BJ (cell line): ENCODE results near the gene POLDIP3. TPM values are rescaled to one million over a fixed set of nuclear protein-coding genes. Genes with fewer than 3 reads are reported as not detected.

Experiments used
- CTCF ChIA-PET: fragments of 350-600 bp; formaldehyde crosslinking; extraction: SDS; loops from one replicate; lab custom pipeline; 2021; ENCODE audit warnings: antibody characterized with exemption, inconsistent platforms; lab: Yijun Ruan, JAX
- POLR2A ChIA-PET: fragments of 300-600 bp; sonication (Branson Sonifier 250); formaldehyde crosslinking; extraction: SDS; loops from one replicate; lab custom pipeline; 2021; ENCODE audit warnings: antibody characterized with exemption; lab: Charles Lee
- DNase-seq: peaks from one replicate; pipeline ENCODE4 v3.0.0-alpha.2; 2011; ENCODE audit warnings: low read depth
- H3K27me3 ChIP-seq: 2 replicates; pipeline ENCODE4 v1.6.0; 2011; ENCODE audit warnings: low read length; ENCODE audit not compliant: control insufficient read depth, insufficient read depth
- H3K36me3 ChIP-seq: 2 replicates; pipeline ENCODE4 v1.5.1; 2011; ENCODE audit warnings: low read length; ENCODE audit not compliant: control insufficient read depth, insufficient read depth
- H3K4me3 ChIP-seq: 2 replicates; pipeline ENCODE4 v1.5.1; 2011; ENCODE audit warnings: low read depth, mild to moderate bottlenecking, control low read depth, low read length
- polyA plus RNA-seq: library from polyadenylated mRNA; depleted of rRNA; stranded (reverse); fragments of >200 nt; gene quantifications from 2 replicates; pipeline ENCODE4 v1.2.3, GENCODE V29; 2011
- TF ChIP-seq, protein P1 (sequence below): IDR thresholded peaks from 2 replicates; pipeline ENCODE4 v1.5.1; 2011; ENCODE audit warnings: low read depth, mild to moderate bottlenecking, control low read depth, inconsistent platforms, low read length, moderate library complexity; ENCODE audit not compliant: insufficient read depth

Gene POLDIP3
- polyA plus RNA-seq, 1 experiment, result 54.3 TPM

DNA sequence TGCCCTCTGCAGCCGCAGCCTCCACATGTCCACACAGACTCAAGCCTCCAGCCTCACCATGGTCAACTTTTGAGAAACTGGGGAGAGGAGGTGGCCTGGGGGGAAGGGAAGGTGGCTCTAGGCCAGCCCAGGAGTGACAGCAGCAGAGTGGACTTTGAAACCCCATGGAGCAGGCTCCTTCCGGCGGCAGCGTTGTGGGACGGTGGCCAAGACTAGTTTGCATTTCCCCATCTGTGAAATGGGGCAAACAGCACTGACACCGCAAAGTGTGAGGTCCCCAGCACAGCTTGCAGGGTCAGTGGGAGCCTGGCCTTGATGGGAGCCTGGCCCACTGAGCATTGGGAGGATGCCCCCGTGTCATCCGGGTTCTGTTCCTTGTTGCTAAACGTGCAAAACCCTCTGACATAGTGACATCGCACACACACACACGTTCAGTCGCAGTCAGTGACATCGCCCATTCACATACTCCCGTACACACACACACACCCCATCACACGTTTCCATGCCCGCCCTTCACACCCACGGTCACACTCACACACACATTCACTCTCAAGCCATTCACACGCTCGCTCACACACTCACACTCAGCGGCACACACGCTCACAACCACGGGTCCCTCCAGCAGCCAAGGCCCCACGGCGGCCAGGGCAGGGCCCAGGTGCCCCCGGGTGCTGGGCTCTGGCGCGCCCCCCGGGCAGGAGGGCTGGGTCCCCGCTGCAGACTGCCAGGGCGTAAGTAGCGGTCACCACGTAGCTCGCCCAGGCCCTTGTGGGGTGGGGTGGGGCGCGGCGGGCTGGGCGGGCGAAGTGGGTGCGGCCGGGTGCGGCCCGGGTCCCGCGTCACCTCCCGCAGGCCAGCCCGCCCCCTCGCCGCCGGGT is 33.9 kb upstream of the POLDIP3 start:
- H3K4me3 ChIP-seq, result peak overlapping the region; percentile 90
- TF ChIP-seq, protein P1, sequence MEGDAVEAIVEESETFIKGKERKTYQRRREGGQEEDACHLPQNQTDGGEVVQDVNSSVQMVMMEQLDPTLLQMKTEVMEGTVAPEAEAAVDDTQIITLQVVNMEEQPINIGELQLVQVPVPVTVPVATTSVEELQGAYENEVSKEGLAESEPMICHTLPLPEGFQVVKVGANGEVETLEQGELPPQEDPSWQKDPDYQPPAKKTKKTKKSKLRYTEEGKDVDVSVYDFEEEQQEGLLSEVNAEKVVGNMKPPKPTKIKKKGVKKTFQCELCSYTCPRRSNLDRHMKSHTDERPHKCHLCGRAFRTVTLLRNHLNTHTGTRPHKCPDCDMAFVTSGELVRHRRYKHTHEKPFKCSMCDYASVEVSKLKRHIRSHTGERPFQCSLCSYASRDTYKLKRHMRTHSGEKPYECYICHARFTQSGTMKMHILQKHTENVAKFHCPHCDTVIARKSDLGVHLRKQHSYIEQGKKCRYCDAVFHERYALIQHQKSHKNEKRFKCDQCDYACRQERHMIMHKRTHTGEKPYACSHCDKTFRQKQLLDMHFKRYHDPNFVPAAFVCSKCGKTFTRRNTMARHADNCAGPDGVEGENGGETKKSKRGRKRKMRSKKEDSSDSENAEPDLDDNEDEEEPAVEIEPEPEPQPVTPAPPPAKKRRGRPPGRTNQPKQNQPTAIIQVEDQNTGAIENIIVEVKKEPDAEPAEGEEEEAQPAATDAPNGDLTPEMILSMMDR, result no peak
- no peak for DNase-seq
- no peaks in the 10 kb centered on the region; the same call in 1 of the 2 replicates for H3K36me3 ChIP-seq
- H3K27me3 ChIP-seq, result no peaks in the 10 kb centered on the region
- ChIA-PET POLR2A (interaction anchor here (0.8 kb wide), 1 partner anchor 208 kb away, joined by 3 read pairs; no protein-coding TSS in a partner anchor), CTCF (interaction anchor here (0.9 to 2.4 kb wide), 7 partner anchors 12 to 442 kb away, joined by 3 to 8 read pairs (median 5); no protein-coding TSS in a partner anchor)

DNA sequence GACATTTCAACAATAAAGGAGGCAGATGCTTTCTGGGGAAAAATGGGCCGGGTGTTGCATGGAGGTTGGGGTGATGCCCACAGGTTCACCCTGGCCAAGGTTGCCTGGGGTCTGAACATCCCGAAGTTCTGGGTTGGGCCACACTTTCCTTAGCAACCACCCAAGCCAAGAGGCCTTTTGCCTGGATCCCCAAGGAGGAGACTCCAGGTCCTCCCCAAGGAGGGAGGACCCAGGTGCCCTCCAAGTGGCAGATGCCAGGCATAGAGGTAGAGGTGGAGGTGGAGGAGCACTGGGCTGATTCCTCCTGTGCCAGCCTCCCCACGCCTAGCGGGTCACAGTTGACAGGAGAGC is 33.3 kb upstream of the POLDIP3 start:
- CTCF ChIA-PET, result interaction anchor here (1.0 to 1.7 kb wide), 2 partner anchors 16 to 27 kb away, joined by 4 to 5 read pairs; no protein-coding TSS in a partner anchor
- TF ChIP-seq, protein P1, result no peak
- Histone ChIP-seq H3K4me3 (peak overlapping the region; percentile 90), H3K36me3 (peaks cover 1% of the 10 kb centered on the region; the same call in 1 of the 2 replicates), H3K27me3 (no peaks in the 10 kb centered on the region)
- DNase-seq, result no peak
- POLR2A ChIA-PET, result no interaction called here

DNA sequence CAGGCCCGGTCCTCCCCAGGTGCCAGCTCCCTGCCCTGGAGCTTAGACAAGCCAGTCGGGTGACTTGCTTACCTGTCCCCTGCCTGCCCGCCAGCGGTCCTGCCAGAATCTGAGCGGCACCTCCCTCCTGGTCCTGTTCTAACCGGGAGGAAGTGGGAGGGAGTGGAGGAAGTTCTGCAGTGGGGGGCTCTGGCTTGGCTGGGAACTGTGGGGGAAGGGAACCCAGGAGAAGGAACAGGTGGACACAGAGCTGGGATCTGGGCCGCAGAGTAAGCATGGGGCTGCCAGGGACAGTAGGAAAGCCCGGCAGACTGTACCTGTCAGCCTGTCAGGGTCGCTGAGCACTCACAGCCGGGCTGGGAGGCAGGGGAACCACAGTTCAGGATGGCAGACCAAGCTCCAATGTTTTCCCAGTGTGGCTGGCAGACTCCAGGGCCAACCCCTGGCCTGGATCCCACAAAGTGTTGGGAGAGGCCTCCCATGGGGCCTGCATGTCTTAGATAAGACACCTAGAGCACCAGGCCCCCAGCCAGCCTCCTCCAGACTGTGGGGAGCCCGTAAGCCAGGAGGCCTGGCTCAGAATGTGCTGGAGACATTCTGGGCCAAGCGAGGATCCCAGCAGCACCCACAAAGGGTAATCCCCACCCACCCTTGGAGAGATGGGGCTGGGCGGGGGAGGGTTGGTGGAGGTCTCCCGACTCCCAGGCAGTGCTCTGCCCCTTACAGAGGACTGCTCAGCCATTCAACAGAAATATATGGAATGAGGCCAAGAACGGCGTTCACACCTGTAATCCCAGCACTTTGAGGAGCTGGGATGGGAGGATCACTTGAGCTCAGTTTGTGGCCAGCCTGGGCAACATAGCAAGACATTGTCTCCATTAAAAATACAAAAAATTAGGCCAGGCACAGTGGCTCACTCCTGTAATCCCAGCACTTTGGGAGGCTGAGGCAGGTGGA is 32.2 kb upstream of the POLDIP3 start:
- no peak for DNase-seq
- H3K36me3 ChIP-seq, result peaks cover 1% of the 10 kb centered on the region; the same call in 1 of the 2 replicates
- ChIA-PET POLR2A (interaction anchor here (0.6 to 0.9 kb wide), 2 partner anchors 11 to 32 kb away, joined by 3 to 5 read pairs; partner anchors contain the start of gene POLDIP3), CTCF (interaction anchor here (0.7 to 1.0 kb wide), 2 partner anchors 11 to 15 kb away, joined by 3 to 4 read pairs; no protein-coding TSS in a partner anchor)
- TF ChIP-seq, protein P1, result no peak
- no peak overlapping the region for H3K4me3 ChIP-seq
- no peaks in the 10 kb centered on the region for H3K27me3 ChIP-seq

DNA sequence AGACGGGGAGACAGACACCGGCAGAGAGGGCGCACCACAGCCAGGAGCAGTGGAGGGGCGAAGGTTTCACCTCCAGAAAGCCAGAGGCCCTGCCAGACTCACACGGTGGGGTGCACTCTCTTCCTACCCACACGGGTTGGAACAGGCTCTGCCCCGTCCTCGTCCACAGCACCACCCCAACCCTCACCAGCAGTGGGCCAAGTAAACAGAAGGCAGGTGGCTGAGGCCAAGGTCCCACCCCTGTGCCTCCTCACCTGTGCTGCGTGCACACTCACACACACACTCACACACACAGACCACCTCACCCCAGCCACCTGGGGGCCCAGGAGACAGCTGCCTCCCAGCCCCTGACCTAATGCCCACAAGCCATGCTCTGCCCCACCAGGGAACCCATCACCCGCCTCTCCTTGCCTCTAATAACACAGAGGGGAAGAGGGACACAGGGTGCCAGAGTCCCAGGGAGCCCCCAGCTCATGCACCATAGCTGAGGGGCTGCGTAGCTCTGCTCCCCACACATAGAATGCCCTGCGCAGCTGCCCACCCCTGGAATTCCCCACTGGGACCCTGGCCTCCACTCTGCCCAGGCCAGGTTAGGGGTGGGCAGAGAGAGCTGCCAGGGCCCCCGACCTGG is 31.4 kb upstream of the POLDIP3 start:
- TF ChIP-seq, protein P1, result no peak
- Histone ChIP-seq H3K27me3 (no peaks in the 10 kb centered on the region), H3K36me3 (peaks cover 1% of the 10 kb centered on the region; the same call in 1 of the 2 replicates), H3K4me3 (no peak overlapping the region)
- ChIA-PET CTCF (no interaction called here), POLR2A (no interaction called here)
- no peak for DNase-seq
